Liver (tissue), 9 donors: ENCODE measurements around the gene CEP295NL. TPM values are rescaled to one million over a fixed set of nuclear protein-coding genes. Genes with fewer than 3 reads are reported as not detected.

Experiments
- DNase-seq: peaks from one replicate; pipeline ENCODE4 v3.0.0-alpha.2; 2017; ENCODE audit warnings: low spot score
- H3K27ac ChIP-seq, 2 donors: one replicate each; pipeline ENCODE4 v1.7.0; 2013; ENCODE audit warnings: inconsistent platforms in 2 of 2, low read length in 2 of 2, control low read depth in 1 of 2, low read depth in 1 of 2, mild to moderate bottlenecking in 1 of 2
- H3K27me3 ChIP-seq, 4 donors: one replicate each; pipeline versions ENCODE4 v1.6.1 to v1.7.0; 2013; ENCODE audit warnings: low read length in 3 of 4, inconsistent platforms in 1 of 4, mild to moderate bottlenecking in 1 of 4, moderate library complexity in 1 of 4; ENCODE audit not compliant: control insufficient read depth in 4 of 4, insufficient read depth in 4 of 4
- H3K36me3 ChIP-seq, 4 donors: one replicate each; pipeline versions ENCODE4 v1.6.1 to v1.7.0; 2013; ENCODE audit warnings: low read length in 3 of 4, mild to moderate bottlenecking in 3 of 4, low read depth in 1 of 4, moderate library complexity in 1 of 4; ENCODE audit not compliant: control insufficient read depth in 4 of 4, insufficient read depth in 3 of 4
- H3K4me1 ChIP-seq, 4 donors: one replicate each; pipeline versions ENCODE4 v1.6.1 to v1.7.0; 2013; ENCODE audit warnings: low read length in 3 of 4, mild to moderate bottlenecking in 3 of 4, moderate library complexity in 1 of 4; ENCODE audit not compliant: control insufficient read depth in 4 of 4, insufficient read depth in 4 of 4
- H3K4me3 ChIP-seq, 3 donors: one replicate each; pipeline versions ENCODE4 v1.6.1 to v1.7.0; 2013; ENCODE audit warnings: low read length in 3 of 3, control low read depth in 1 of 3, low read depth in 1 of 3, mild to moderate bottlenecking in 1 of 3
- H3K9ac ChIP-seq, 2 donors: one replicate each; pipeline ENCODE4 v1.7.0; 2013; ENCODE audit warnings: low read length in 2 of 2, mild to moderate bottlenecking in 2 of 2, moderate library complexity in 2 of 2, control low read depth in 1 of 2, low read depth in 1 of 2
- H3K9me3 ChIP-seq, 4 donors: one replicate each; pipeline versions ENCODE4 v1.6.1 to v1.7.0; 2013; ENCODE audit warnings: low read length in 3 of 4; ENCODE audit not compliant: control insufficient read depth in 4 of 4
- EGR1 ChIP-seq, 2 donors: IDR thresholded peaks; 2 replicates each; pipeline ENCODE4 v1.6.1; 2016 to 2018; ENCODE audit warnings: antibody characterized with exemption in 2 of 2, low read depth in 2 of 2
- FOXA1 ChIP-seq: IDR thresholded peaks from 2 replicates; pipeline ENCODE4 v1.6.1; 2016; ENCODE audit warnings: antibody characterized with exemption
- FOXA2 ChIP-seq: IDR thresholded peaks from 2 replicates; pipeline ENCODE4 v1.6.1; 2016; ENCODE audit warnings: antibody characterized with exemption
- GABPA ChIP-seq, 2 donors: IDR thresholded peaks in 1 of 2; conservative IDR thresholded peaks in 1 of 2; 2 replicates each; pipeline ENCODE4 v1.6.1; 2016; ENCODE audit warnings: antibody characterized with exemption in 2 of 2, mild to moderate bottlenecking in 1 of 2, moderate library complexity in 1 of 2
- HNF4A ChIP-seq, 2 donors: conservative IDR thresholded peaks; 2 replicates each; pipeline ENCODE4 v1.6.1; 2016; ENCODE audit warnings: antibody characterized with exemption in 2 of 2, mild to moderate bottlenecking in 2 of 2
- HNF4G ChIP-seq: IDR thresholded peaks from 2 replicates; pipeline ENCODE4 v1.6.1; 2016; ENCODE audit warnings: antibody characterized with exemption
- JUND ChIP-seq, 2 donors: IDR thresholded peaks; 2 replicates each; pipeline ENCODE4 v1.6.1; 2016; ENCODE audit warnings: antibody characterized with exemption in 2 of 2
- MAX ChIP-seq: IDR thresholded peaks from 2 replicates; pipeline ENCODE4 v1.6.1; 2016; ENCODE audit warnings: antibody characterized with exemption
- NR2F2 ChIP-seq: IDR thresholded peaks from 2 replicates; pipeline ENCODE4 v1.6.1; 2016; ENCODE audit warnings: antibody characterized with exemption
- RAD21 ChIP-seq, 2 donors: IDR thresholded peaks; 2 replicates each; pipeline ENCODE4 v1.6.1; 2016; ENCODE audit warnings: antibody characterized with exemption in 2 of 2, mild to moderate bottlenecking in 2 of 2
- REST ChIP-seq: IDR thresholded peaks from 2 replicates; pipeline ENCODE4 v1.6.1; 2016; ENCODE audit warnings: antibody characterized with exemption, mild to moderate bottlenecking
- RXRA ChIP-seq, 2 donors: IDR thresholded peaks; 2 replicates each; pipeline ENCODE4 v1.6.1; 2017 to 2018; ENCODE audit warnings: antibody characterized with exemption in 2 of 2, mild to moderate bottlenecking in 1 of 2
- SP1 ChIP-seq: IDR thresholded peaks from 2 replicates; pipeline ENCODE4 v1.6.1; 2018; ENCODE audit warnings: antibody characterized with exemption, mild to moderate bottlenecking
- TAF1 ChIP-seq: conservative IDR thresholded peaks from 2 replicates; pipeline ENCODE4 v1.6.1; 2016; ENCODE audit warnings: antibody characterized with exemption, mild to moderate bottlenecking
- YY1 ChIP-seq: IDR thresholded peaks from 2 replicates; pipeline ENCODE4 v1.6.1; 2016; ENCODE audit warnings: antibody characterized with exemption, mild to moderate bottlenecking
- ZBTB33 ChIP-seq: IDR thresholded peaks from 2 replicates; pipeline ENCODE4 v1.6.1; 2016; ENCODE audit warnings: antibody characterized with exemption
- WGBS: extraction: QIAGEN DNeasy Blood & Tissue Kit; methylation state at CpG from one replicate; pipeline ENCODE4 v1.1.7; 2013; 5-methylcytosine and 5-hydroxymethylcytosine counted together
- polyA plus RNA-seq, 2 donors: library from polyadenylated mRNA; stranded (reverse) in 1 of 2; unstranded in 1 of 2; fragments of 200-250 nt in 1 of 2; fragments of >200 nt in 1 of 2; fragmentation: Nextera tagmentation in 1 of 2; extraction: Ambion mirVana in 1 of 2; gene quantifications; one replicate each; pipeline versions ENCODE4 v1.2.1 to v1.2.3, GENCODE V29; 2013 to 2015
- total RNA-seq, 2 donors: library from RNA; depleted of rRNA; stranded (reverse); fragments of >200 nt; gene quantifications; one replicate each; pipeline ENCODE4 v1.2.3, GENCODE V29; 2014
- TF ChIP-seq, protein P1 (sequence below): fragments of 150-350 bp; IDR thresholded peaks from 2 replicates; pipeline ENCODE4 v1.5.1; 2017; ENCODE audit warnings: improper control_type of control experiment, low read depth, low read length; ENCODE audit not compliant: missing input control
- TF ChIP-seq, protein P2 (sequence below): IDR thresholded peaks from 2 replicates; pipeline ENCODE4 v1.6.1; 2016; ENCODE audit warnings: antibody characterized with exemption
- donor health status: healthy.
- donor health status: healthy.
- donor health status: healthy.
- donor health status: healthy.
- donor health status: healthy.

CEP295NL gene
- total and polyA plus RNA-seq, 4 donors = 0.28 to 1.0 TPM; not detected in 2

DNA sequence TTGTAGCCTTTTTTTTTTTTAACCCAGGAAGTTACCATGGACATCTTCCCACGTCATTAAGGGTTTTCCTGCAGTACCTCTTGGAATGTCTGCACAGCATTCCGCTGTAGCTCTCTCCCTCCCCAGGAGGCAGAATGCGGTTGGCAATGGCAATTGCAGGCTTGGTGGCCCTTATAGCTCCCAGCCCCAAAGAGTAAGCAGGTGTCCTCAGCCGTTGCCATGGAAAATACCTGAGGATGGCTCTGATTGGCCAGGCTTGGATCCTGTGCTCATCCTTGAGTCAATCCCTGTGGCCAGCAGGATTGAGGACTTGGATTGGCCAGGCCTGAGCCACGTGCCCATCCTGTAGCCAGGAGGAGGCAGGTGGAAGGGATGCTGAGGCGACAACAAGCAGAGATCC lies 37.7 kb upstream of the CEP295NL start:
- 73% methylated on average over 6 of the region's 6 CpGs for WGBS
- TF ChIP-seq SP1 = no peak
- no peak for TF ChIP-seq EGR1 (IDR thresholded peaks at IDR 0.05; ENCODE audit: low read depth in 2 of 2)
- TF ChIP-seq, protein P1, sequence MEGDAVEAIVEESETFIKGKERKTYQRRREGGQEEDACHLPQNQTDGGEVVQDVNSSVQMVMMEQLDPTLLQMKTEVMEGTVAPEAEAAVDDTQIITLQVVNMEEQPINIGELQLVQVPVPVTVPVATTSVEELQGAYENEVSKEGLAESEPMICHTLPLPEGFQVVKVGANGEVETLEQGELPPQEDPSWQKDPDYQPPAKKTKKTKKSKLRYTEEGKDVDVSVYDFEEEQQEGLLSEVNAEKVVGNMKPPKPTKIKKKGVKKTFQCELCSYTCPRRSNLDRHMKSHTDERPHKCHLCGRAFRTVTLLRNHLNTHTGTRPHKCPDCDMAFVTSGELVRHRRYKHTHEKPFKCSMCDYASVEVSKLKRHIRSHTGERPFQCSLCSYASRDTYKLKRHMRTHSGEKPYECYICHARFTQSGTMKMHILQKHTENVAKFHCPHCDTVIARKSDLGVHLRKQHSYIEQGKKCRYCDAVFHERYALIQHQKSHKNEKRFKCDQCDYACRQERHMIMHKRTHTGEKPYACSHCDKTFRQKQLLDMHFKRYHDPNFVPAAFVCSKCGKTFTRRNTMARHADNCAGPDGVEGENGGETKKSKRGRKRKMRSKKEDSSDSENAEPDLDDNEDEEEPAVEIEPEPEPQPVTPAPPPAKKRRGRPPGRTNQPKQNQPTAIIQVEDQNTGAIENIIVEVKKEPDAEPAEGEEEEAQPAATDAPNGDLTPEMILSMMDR = no peak
- no peak for TF ChIP-seq NR2F2
- no peak for TF ChIP-seq MAX
- no peak for TF ChIP-seq HNF4A (conservative IDR thresholded peaks at IDR 0.05)
- no peak for TF ChIP-seq TAF1
- TF ChIP-seq GABPA (IDR thresholded peaks at IDR 0.05 in 1 of 2, conservative IDR thresholded peaks at IDR 0.05 in 1 of 2) = no peak
- TF ChIP-seq, protein P2, sequence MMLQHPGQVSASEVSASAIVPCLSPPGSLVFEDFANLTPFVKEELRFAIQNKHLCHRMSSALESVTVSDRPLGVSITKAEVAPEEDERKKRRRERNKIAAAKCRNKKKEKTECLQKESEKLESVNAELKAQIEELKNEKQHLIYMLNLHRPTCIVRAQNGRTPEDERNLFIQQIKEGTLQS = no peak
- no peak for TF ChIP-seq YY1
- TF ChIP-seq JUND (IDR thresholded peaks at IDR 0.05) = no peak
- TF ChIP-seq HNF4G = no peak
- no peak for TF ChIP-seq FOXA2
- no peak for TF ChIP-seq FOXA1
- no peak for TF ChIP-seq REST
- no peak for TF ChIP-seq RAD21 (IDR thresholded peaks at IDR 0.05)
- no peak for TF ChIP-seq RXRA (IDR thresholded peaks at IDR 0.05)
- TF ChIP-seq ZBTB33 = no peak
- Histone ChIP-seq H3K4me1 (no peaks in the 10 kb centered on the region), H3K36me3 (no peaks in the 10 kb centered on the region), H3K9me3 (no peaks in the 10 kb centered on the region), H3K27me3 (no peaks in the 10 kb centered on the region), H3K9ac (no peak overlapping the region), H3K4me3 (no peak overlapping the region), H3K27ac (no peak overlapping the region)
- DNase-seq = no peak
